ENCODE measurements around the gene GPAT2. TPM values are rescaled to one million over a fixed set of nuclear protein-coding genes. Genes with fewer than 3 reads are reported as not detected.
"Not testable (repeated sequence)": the region's sequence is repeated elsewhere in the genome, so short reads cannot be mapped to it uniquely, and the experiment has no call there.

Gene GPAT2
- total RNA-seq, 1 donor, result 11.8 TPM

- DNase-seq (ENCODE audit: low read depth in 2 of 3, low spot score in 2 of 3), result not testable (repeated sequence)
These were observed 43.8 kb downstream of the GPAT2 start for GRCh38 chr2:95990884-95991283.

Small RNAs within 50 kb of the gene (small RNA-seq; reads per million reads assigned to genes)
- gene RN7SL210P, result not detected

Other genes with a start within 250 kb of the GPAT2 start
- 54.1 TPM for gene ANKRD36C, start 43.1 kb downstream of the GPAT2 start, total RNA-seq
- under 0.01 TPM for gene ADRA2B, start 81.7 kb upstream of the GPAT2 start, total RNA-seq
- 1.1 TPM for gene ASTL, start 103.6 kb upstream of the GPAT2 start, total RNA-seq
- gene DUSP2, start 110.5 kb upstream of the GPAT2 start, total RNA-seq, result 134 TPM
- 86.7 TPM for gene STARD7, start 173.9 kb upstream of the GPAT2 start, total RNA-seq
- gene TMEM127, start 231.1 kb upstream of the GPAT2 start, total RNA-seq, result 29.1 TPM
- gene CIAO1, start 231.3 kb upstream of the GPAT2 start, total RNA-seq, result 156 TPM